Activated naive CD4-positive, alpha-beta T cell treated with anti-CD3 and anti-CD28 coated beads, Interleukin-2, amount 10 ng/mL, durations not matched to agents 7 days and 5 days (primary cell): Measurements from ENCODE around the gene THOC6.
A peak's percentile ranks its signal among the peaks of the same experiment; 100 is the strongest.
"Not testable (repeated sequence)": the region's sequence is repeated elsewhere in the genome, so short reads cannot be mapped to it uniquely, and the experiment has no call there.

Source experiments
- CTCF ChIA-PET: fragments of 350-600 bp; sonication (Branson Sonifier 250); formaldehyde crosslinking; loops from one replicate; lab custom pipeline; 2021; ENCODE audit warnings: antibody characterized with exemption; lab: Charles Lee
- DNase-seq: peaks from one replicate; pipeline ENCODE4 v3.0.0-alpha.2; 2020
- H3K27ac Mint-ChIP-seq: one replicate; pipeline ENCODE4 v1.8.0; 2021; ENCODE audit warnings: mild to moderate bottlenecking, moderate library complexity, mixed read lengths
- H3K27me3 Mint-ChIP-seq: one replicate; pipeline ENCODE4 v1.8.0; 2021; ENCODE audit warnings: mild to moderate bottlenecking, mixed read lengths
- H3K36me3 Mint-ChIP-seq: one replicate; pipeline ENCODE4 v1.8.0; 2021; ENCODE audit warnings: mixed read lengths
- H3K4me1 Mint-ChIP-seq: one replicate; pipeline ENCODE4 v1.8.0; 2021; ENCODE audit warnings: mixed read lengths
- H3K4me3 Mint-ChIP-seq: one replicate; pipeline ENCODE4 v1.8.0; 2021; ENCODE audit warnings: mild to moderate bottlenecking, moderate library complexity, mixed read lengths
- H3K9me3 Mint-ChIP-seq: one replicate; pipeline ENCODE4 v1.8.0; 2021; ENCODE audit warnings: mixed read lengths

Gene THOC6

DNA sequence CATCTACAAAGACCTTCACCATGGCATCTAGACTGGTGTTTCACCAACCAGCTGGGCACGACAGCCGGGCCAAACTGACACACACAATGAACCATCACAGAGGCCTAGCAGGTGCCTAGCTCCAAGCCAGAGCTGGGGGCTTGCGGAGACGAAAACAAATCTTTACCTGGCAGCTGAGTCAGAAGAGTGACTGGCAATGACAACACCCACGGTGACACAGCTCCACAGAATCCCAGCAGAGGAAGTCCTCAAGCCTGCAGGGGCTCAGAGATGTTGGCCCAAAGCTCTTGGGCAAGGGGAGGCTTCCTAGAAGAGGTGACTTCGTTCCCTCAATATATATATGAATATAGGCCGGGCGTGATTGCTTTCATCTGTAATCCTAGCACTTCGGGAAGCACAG lies 27.7 kb downstream of the THOC6 start:
- Mint-ChIP-seq H3K9me3 (no peaks in the 10 kb centered on the region), H3K27ac (peak overlapping the region; percentile 68), H3K36me3 (peaks cover 46% of the 10 kb centered on the region), H3K4me3 (no peak overlapping the region), H3K27me3 (peaks cover 24% of the 10 kb centered on the region), H3K4me1 (peaks cover 89% of the 10 kb centered on the region)
- DNase-seq, result no peak
- CTCF ChIA-PET, result interaction anchor here (2.8 kb wide), 1 partner anchor 21 kb away, joined by 32 read pairs; no protein-coding TSS in a partner anchor

DNA sequence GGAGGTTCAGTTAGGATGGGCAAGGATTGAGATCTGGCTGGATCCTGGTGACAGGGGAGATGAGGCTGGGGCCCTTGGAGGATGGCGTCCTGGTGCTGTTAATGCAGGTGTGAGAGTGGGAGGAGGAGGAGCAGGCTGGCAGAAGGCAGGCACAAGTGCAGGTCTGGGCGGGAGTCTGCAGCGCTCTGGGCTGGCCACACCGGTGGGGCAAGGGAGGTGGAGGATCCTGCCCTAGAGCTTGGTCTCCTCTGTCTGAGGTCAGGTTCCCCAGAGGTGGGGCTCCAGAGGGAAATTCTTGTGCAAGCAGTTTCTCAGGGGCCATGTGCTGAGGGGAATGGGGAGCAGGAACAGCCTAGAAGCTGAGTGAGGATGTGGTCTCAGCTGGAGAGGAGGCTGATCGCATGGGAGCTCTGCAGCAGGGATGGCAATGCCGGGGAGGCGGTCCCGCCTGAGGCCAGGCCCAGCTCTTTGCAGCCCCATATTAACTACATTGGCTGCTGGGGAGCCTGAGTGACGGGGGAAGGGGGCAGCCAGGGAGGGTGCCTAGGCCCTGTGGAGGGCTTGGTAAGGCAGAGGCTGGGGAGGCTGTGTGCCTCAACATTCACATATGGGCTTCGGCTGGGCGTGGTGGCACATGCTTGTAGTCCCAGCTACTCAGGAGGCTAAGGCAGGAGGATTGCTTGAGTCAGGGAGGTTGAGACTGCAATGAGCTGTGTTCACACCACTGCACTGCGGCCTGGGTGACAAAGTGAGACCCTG lies 28.9 kb downstream of the THOC6 start:
- peak overlapping the region; percentile 61 for H3K27ac Mint-ChIP-seq
- CTCF ChIA-PET, DNase-seq, H3K4me3 Mint-ChIP-seq, H3K9me3 Mint-ChIP-seq: not testable (repeated sequence)
- peaks cover 56% of the 10 kb centered on the region for H3K36me3 Mint-ChIP-seq
- H3K4me1 Mint-ChIP-seq, result peaks cover 92% of the 10 kb centered on the region
- peaks cover 11% of the 10 kb centered on the region for H3K27me3 Mint-ChIP-seq

DNA sequence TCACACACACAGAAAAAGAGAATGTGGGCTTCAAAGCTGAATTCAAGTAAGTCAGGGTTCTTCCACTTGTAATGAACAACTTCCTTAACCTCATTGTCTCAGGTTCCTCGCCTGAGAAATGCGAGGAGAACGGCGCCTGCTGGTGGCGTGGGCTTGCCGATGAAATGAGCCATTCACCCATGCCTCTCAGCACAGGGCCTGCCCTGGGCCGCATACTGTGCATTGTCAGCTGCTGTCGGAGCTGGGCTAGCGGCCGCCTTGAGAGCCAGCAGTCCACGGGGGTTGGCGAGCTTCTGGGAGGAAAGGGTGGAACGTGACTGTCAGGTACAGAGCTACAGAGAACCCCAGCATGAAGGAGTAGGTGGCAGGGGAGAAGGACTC lies 29.5 kb downstream of the THOC6 start:
- Mint-ChIP-seq H3K36me3 (peaks cover 53% of the 10 kb centered on the region), H3K4me1 (peaks cover 87% of the 10 kb centered on the region)
- DNase-seq, H3K9me3 Mint-ChIP-seq, H3K27me3 Mint-ChIP-seq, H3K4me3 Mint-ChIP-seq, H3K27ac Mint-ChIP-seq, CTCF ChIA-PET: not testable (repeated sequence)

DNA sequence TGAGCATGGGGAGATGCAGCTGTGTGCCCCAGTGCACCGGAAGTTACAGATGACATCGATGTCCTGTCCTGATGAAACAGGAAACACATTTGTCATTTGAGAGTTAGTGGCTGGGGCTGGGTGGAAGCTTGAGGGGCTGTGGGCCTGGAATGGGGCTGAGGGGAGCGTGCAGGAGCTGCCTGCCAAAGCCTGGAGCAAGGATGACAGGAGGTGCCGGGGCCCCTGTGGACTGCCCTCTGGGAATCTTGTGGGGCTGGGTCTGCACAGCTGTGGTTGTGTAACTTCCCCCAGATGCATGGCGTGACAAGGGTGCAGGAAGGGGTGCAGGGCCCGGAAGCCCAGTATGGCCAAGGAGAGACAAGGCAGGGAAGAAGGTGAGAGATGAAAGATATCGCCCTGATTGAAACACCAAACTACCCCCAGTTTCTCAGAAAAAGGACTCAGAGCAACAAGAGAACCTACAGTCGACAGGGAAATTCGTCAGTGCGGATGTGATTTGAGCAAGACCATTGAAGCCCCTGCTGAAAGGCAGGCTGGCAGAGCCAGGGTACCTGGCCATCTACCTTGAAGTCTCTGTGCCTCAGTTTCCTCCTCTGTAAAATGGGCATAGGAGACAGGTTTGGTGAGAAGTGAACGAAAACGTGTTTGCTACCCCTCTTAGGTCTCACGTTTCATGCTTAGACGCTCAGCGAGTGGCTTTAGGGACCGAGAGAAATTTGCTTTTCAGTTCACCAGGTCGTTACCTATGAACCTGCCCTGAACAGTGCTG lies 31.3 kb downstream of the THOC6 start:
- peak; percentile 72 for DNase-seq
- H3K4me3 Mint-ChIP-seq, result peak overlapping the region; percentile 61
- peaks cover 80% of the 10 kb centered on the region for H3K4me1 Mint-ChIP-seq
- H3K9me3 Mint-ChIP-seq, result no peaks in the 10 kb centered on the region
- H3K27ac Mint-ChIP-seq, result peak overlapping the region; percentile 94
- H3K27me3 Mint-ChIP-seq, result no peaks in the 10 kb centered on the region
- CTCF ChIA-PET, result interaction anchor here (0.5 to 6.5 kb wide), 4 partner anchors 24 to 75 kb away, joined by 3 to 131 read pairs (median 37); partner anchors contain the start of gene ZNF213
- peaks cover 47% of the 10 kb centered on the region for H3K36me3 Mint-ChIP-seq

DNA sequence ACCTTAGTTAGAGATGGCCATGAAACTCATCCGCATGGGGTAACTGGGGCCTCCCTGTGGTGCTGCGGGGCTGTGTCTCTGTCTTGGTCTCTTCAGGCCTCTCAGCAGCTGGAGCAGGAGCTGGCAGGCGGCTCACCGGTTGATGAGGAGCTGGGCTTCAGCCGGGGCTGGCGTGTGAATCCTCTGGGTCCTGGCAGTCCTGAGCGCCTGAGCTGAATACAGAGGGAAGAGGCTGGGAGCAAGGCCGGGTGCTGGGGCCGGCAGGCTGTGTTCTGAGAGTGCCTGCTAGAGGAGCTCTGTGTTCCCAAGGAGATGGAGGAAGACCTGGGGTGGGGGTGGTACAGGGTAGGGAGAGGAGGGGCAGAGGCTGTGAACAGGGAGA lies 31.9 kb downstream of the THOC6 start:
- H3K9me3 Mint-ChIP-seq, H3K27me3 Mint-ChIP-seq, DNase-seq: not testable (repeated sequence)
- Mint-ChIP-seq H3K4me3 (peak overlapping the region; percentile 61), H3K27ac (peak overlapping the region; percentile 94), H3K36me3 (peaks cover 46% of the 10 kb centered on the region), H3K4me1 (peaks cover 80% of the 10 kb centered on the region)
- CTCF ChIA-PET, result interaction anchor here (1.3 to 6.5 kb wide), 3 partner anchors 24 to 75 kb away, joined by 3 to 131 read pairs (median 71); partner anchors contain the start of gene ZNF213

DNA sequence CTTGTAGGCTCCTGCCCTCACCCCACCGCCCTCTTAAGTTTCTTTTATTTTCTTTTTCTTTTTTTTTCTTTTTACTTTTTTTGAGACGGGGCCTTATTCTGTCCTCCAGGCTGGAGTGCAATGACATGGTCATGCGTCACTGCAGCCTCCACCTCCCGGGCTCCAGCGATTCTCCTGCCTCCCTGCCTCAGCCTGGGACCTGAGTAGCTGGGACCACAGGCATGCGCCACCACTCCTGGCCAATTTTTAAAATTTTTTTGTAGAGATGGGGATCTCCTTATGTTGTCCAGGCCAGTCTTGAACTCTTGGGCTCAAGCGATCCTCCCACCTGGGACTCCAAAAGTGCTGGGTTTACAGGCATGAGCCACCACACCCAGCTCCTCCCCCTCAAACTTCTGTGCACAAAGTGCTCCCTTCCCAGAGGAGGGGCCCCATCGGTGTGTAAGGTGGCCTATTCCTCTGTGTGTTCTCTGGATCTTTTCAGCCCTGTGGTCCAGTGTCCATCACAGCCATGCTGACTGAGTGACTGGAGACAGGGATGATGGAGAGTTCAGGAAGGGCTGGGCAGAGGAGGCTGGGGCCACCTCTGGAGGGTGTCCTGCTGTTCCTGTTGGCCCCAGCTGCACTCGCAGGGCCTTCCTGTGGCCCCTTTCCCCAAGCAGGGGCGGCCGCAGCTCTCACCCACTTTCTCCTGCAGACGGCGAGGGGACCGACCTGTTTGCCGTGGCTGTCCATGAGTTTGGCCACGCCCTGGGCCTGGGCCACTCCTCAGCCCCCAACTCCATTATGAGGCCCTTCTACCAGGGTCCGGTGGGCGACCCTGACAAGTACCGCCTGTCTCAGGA lies 32.7 kb downstream of the THOC6 start:
- Mint-ChIP-seq H3K27me3 (no peaks in the 10 kb centered on the region), H3K4me3 (peak overlapping the region; percentile 96), H3K27ac (peak overlapping the region; percentile 94), H3K36me3 (peaks cover 43% of the 10 kb centered on the region), H3K4me1 (peaks cover 76% of the 10 kb centered on the region), H3K9me3 (no peaks in the 10 kb centered on the region)
- no peak for DNase-seq
- CTCF ChIA-PET, result interaction anchor here (1.0 to 6.5 kb wide), 4 partner anchors 25 to 115 kb away, joined by 3 to 131 read pairs (median 37); partner anchors contain the start of gene ZNF213

DNA sequence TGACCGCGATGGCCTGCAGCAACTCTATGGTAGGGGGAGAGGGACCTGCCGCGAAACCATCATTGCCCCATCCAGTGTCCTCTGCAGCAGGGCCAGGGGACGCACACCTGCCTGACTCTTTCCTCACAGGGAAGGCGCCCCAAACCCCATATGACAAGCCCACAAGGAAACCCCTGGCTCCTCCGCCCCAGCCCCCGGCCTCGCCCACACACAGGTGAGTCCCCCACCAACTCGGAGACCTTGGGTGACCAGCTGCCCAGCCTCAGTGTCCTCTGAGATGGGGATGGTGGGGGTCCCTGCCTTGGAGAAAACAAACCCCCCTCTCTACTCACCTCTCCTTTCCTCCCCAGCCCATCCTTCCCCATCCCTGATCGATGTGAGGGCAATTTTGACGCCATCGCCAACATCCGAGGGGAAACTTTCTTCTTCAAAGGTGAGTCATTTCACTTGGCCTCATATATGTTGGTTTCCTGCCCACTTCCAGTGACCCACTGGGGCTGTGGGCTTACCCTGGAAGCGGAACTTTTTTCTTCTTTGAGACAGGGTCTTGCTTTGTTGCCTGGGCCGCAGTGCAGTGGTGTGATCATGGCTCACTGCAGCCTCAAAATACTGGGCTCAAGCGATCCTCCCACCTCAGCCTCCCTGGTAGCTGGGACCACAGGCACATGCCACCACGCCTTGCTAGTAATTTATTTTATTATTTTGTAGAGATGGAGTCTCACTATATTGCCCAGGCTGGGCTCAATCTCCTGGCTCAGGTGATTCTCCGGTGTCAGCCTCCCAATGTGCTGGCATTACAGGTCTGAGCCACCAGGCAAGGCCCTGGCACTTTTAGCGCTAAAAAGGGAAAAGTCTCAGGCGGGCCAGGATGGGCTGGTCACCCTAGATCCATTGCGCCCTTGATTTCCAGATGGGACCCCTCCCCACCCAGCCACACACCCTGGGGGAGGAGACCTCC lies 33.6 kb downstream of the THOC6 start:
- Mint-ChIP-seq H3K27ac (peak overlapping the region; percentile 94), H3K9me3 (no peaks in the 10 kb centered on the region), H3K4me3 (peak overlapping the region; percentile 96), H3K4me1 (peaks cover 75% of the 10 kb centered on the region), H3K27me3 (no peaks in the 10 kb centered on the region), H3K36me3 (peaks cover 37% of the 10 kb centered on the region)
- no peak for DNase-seq
- CTCF ChIA-PET, result interaction anchor here (0.9 to 6.5 kb wide), 9 partner anchors 10 to 114 kb away, joined by 3 to 131 read pairs (median 21); partner anchors contain the start of genes ZNF213 and ZSCAN10

DNA sequence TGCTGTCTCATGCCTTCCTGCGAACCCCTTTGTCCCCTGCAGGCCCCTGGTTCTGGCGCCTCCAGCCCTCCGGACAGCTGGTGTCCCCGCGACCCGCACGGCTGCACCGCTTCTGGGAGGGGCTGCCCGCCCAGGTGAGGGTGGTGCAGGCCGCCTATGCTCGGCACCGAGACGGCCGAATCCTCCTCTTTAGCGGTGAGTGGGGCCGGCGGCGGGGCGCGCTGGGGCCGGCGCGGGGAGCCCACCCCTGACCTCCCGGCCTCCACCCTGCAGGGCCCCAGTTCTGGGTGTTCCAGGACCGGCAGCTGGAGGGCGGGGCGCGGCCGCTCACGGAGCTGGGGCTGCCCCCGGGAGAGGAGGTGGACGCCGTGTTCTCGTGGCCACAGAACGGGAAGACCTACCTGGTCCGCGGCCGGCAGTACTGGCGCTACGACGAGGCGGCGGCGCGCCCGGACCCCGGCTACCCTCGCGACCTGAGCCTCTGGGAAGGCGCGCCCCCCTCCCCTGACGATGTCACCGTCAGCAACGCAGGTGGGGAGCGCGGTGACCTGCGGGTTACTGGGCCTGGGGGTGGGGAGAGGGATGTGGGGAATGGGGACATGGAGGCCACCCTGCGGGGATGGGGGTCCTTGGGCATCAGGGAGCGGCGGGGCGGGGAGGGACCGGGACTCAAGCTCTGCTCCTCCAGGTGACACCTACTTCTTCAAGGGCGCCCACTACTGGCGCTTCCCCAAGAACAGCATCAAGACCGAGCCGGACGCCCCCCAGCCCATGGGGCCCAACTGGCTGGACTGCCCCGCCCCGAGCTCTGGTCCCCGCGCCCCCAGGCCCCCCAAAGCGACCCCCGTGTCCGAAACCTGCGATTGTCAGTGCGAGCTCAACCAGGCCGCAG lies 34.5 kb downstream of the THOC6 start:
- Mint-ChIP-seq H3K27ac (peak overlapping the region; percentile 94), H3K27me3 (no peaks in the 10 kb centered on the region), H3K4me1 (peaks cover 81% of the 10 kb centered on the region), H3K9me3 (no peaks in the 10 kb centered on the region), H3K4me3 (peak overlapping the region; percentile 96), H3K36me3 (peaks cover 35% of the 10 kb centered on the region)
- DNase-seq, result peak; percentile 74
- CTCF ChIA-PET, result interaction anchor here (0.9 to 6.5 kb wide), 13 partner anchors 8 to 111 kb away, joined by 3 to 131 read pairs (median 11); partner anchors contain the start of genes ZNF213 and ZSCAN10

DNA sequence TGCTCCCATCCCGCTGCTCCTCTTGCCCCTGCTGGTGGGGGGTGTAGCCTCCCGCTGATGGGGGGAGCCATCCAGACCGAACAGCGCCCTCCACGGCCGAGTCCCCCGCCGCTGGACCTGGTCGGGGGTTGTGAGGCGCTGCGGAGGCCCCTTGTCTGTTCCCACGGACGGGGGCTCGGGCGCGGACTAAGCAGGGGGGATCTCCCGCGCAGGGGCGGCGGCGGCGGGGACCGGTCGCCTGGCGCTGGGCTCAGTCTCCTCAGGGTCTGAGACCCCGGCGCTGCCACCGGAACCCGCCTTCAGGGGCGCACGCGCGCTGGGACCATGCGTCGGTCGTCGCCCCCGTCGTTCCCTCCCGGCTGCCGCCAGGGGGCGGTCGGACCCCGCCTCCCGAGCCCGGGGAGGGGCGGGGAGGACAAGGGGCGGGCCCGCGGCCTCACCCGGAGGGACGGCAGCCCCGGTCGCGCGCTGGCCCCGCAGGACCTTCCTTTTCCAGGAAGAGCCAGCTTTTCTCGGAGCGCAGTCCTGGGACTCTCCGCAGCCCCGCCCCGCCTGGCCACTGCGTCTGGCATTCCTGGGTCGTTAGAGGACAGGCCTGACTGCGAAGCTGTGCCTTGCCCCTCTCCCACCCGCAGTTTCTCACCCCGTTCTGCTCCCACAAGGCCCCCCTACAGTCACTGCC lies 35.3 kb downstream of the THOC6 start:
- Mint-ChIP-seq H3K27ac (peak overlapping the region; percentile 92), H3K36me3 (peaks cover 28% of the 10 kb centered on the region), H3K4me3 (peak overlapping the region; percentile 96), H3K9me3 (no peaks in the 10 kb centered on the region), H3K27me3 (no peaks in the 10 kb centered on the region), H3K4me1 (peaks cover 79% of the 10 kb centered on the region)
- peak; percentile 89 for DNase-seq
- CTCF ChIA-PET, result interaction anchor here (0.7 to 6.5 kb wide), 17 partner anchors 9 to 110 kb away, joined by 3 to 131 read pairs (median 9); partner anchors contain the start of genes ZNF213 and ZSCAN10

DNA sequence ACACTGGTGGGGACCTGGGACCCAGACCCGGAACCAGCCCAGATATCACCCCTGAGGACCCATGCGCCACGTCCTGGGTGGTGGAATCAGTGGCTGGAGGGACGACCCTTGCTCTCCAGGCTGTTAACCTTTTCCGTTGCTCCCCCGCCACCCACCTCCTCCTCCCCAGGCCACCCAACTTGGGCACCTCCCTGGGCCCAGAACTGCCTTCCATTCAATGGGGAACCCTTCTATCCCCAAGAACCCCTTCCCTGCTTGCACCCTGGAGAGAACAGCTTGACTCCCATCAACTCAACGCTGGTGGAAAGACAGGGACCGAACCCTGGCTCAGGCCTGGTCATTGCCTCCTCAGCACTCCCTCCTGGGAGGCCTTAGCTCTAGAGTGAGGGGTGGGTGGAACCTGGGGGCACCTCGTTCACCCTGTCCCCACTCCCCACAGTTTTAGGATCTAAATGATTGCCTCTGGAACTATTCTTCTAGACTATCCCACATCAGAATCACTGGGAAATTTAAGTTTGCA lies 35.9 kb downstream of the THOC6 start:
- CTCF ChIA-PET, result interaction anchor here (0.7 to 6.5 kb wide), 13 partner anchors 9 to 108 kb away, joined by 3 to 131 read pairs (median 11); partner anchors contain the start of genes ZNF213 and ZSCAN10
- peak overlapping the region; percentile 96 for H3K4me3 Mint-ChIP-seq
- DNase-seq, result no peak
- peaks cover 24% of the 10 kb centered on the region for H3K36me3 Mint-ChIP-seq
- no peaks in the 10 kb centered on the region for H3K9me3 Mint-ChIP-seq
- peak overlapping the region; percentile 91 for H3K27ac Mint-ChIP-seq
- peaks cover 79% of the 10 kb centered on the region for H3K4me1 Mint-ChIP-seq
- no peaks in the 10 kb centered on the region for H3K27me3 Mint-ChIP-seq
